NCI-H146 (cell line): ENCODE measurements around the gene RCE1.
A peak's percentile ranks its signal among the peaks of the same experiment; 100 is the strongest.

ENCODE experiments used
- DNase-seq: peaks from one replicate; lab custom pipeline; 2025; lab: John Stamatoyannopoulos, UW

RCE1 gene

DNA sequence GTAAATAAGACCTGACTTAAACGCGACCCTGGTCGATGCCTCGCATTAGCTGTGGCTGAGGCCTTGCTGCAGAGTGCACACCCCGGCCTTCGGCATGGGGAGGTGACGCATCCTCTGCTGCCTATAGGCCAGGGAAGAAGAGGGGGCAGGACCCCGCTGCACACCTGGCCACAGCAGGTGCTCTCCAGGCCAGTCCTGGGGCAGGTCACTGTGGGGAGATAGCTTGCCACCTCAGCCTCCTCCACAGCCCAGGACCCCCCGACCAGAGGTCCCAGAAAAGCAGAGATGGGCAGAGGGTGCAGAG, 26.3 kb downstream of the RCE1 start:
- DNase-seq: no peak

DNA sequence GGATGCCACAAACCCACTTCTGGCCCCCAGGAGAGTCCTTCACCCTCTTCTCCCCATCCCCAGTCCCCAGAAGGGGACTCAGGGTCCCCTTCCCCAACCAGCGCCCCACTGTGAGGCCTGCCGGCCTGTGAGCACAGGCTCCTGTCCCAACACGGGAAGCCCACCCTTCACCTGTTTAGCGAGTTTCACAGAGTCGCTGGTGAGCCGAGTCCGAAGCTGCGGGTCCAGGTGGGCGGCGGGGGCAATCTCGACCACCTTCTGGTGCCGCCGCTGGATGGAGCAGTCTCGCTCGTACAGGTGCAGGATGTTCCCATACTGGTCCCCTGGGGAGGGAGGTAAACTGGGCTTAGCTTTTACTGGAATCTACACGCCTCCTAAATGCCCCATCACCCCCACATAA, 26.9 kb downstream of the RCE1 start:
- DNase-seq: no peak

DNA sequence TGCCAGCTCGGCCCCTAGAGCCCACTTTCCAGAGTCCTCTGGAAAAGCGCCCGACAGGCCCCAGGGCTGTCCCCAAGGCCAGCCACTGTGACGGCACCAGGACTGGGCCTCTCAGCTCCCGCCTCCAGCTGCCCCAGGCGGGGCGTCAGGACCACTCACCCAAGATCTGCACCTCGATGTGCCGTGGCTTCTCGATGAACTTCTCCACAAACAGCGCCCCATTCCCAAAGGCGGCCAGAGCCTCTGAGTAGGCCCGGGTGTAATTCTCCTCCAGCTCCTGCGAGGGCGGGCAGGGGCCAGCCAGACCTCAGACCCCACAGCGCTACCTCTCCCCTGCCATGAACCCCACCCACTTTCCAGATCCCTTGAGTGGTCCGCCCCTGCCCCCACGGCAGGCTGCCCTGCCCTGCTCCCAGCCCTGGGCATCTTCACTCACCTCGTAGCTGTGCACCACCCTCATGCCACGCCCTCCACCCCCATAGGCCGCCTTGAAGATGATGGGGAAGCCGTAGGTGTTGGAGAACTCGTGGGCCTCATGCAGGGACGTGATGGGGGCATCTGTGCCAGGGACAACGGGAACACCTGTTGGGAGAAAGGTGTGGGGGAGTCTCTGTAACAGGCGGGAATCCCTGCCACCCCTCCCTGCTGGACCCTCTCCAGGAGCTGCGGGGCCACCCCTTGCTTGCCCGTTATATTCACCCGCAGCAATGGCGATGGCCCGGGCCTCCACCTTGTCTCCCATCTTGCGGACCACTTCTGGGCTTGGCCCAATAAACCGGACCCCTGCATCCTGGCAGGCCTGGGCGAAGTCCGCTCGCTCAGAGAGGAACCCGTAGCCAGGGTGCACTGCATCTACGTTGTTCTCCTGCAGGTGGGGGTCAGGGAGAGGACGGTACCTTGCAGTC, 27.6 kb downstream of the RCE1 start:
- DNase-seq: no peak

DNA sequence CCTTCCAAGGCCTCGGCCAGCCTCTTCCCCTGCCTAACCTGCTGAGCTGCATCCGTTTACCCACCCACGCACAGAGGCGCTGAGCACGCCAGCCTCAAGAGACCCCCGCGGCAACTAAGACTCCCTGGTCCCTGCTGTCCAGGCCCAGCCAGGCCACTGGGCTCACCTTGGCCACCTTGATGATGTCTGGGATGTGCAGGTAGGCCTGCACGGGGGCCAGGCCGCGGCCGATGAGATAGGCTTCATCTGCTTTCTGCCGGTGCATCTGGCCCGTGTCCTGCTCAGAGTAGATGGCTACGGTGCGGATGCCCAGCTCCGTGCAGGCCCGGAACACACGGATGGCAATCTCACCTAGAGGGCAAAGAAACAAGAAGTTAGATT, 28.3 kb downstream of the RCE1 start:
- no peak for DNase-seq

DNA sequence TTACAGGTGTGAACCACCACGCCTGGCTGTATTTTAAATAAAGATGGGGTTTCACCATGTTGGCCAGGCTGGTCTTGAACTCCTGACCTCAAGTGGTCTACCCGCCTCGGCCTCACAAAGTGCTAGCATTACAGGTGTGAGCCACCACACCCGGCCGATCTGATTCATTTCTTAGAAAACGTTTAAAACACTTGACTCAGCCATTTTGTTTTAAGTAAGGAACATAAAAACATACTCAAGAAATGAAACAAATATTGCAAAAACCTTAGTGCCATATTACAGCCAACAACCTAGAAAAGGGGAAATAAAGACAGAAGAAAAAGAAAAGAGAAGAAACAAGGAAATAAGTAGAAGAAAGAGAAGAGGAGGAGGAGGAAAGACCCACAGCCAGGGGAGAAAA, 31.0 kb downstream of the RCE1 start:
- no peak for DNase-seq

DNA sequence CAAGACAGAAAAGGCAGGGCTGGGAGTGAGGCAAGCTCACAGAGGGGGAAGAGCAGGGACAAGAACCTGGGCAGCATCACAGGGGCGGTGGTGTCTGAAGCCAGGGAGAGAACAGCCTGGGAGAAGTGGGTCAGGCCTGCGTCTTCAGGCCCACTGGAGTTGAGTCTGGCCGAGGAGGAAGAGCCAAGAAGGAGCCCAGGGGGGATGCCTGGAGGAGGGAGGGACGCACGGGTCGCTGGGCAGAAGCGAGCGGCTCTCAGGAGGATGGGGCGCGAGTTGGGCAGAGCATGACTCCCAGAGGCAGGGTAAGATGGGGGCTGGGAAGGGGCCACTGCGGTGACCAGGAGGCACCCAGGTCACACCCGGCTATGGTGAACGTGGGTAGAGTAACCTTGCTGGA, 32.1 kb downstream of the RCE1 start:
- no peak for DNase-seq

DNA sequence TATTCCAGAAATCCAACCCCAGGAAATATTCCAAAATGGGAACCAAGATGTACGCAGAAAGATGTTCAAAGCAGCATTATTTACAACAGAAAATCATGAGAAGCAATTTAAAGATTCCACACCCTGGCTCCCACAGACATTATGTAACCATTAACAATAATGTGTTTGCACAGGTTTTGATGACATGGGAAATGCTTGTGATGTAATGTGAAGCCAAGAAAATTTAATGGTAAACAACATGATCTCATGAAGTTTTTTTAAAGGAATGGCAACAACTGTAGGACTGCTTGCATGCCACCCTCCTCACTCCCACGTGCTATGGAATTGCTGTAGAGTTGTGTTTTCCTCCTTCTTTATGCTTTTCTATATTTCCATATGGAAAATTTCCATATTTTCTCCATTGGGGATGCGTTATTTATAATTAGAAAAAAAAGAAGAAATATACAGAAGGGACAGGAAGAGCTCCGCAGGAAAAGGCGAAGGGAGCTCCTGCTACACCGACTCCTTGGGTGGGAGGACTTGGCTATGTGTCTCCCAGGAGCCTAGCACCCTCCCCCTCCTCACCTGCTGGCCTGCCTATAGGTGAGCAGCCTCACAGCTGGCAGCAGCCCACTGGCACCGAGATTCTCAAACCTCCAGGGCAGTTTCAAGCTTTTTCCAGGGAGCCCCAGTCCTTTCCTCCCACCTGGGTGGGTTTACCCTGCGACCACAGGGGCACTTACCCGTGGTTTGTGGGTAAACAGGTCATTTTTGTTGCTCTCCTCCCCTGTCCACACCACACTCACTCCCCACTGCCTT, 34.5 kb downstream of the RCE1 start:
- no peak for DNase-seq

DNA sequence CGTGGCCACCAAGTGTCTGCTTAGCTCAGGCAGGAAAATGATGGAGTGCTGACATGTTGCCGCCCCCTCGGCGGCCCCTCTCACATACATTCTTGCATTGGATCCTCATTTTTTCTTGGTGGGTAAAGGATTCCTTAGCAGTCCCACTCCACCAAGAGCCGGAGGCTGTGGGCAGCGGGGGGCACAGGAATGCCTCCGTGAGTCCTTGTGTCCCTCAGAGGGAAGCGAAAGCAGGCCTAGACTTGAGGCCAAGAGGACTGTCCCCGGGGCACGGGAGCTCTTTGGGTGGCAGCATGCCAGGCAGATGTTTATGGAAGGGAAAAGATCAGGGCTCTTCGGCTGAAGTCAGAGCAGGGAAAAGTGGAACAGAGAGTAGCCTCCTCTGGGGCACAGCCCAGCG, 35.2 kb downstream of the RCE1 start:
- DNase-seq: no peak

DNA sequence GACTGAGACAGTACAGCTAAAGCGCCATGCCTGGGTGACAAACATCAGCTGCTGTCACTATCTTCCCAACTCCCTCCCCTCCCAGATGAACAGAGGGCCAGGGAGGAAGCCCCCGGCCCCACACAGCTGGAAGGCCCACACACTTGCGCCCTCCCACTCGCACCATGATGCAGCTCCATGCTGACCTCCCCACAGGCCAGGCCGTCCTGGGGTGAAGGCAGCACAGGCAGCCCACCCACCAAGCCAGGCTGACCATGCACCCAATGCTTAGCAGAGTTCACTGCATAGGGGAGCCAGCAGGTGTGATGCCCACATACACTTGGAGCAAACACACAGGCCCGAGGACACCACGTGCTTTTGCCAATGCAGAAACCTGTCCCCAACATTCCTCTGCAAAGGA, 35.8 kb downstream of the RCE1 start:
- no peak for DNase-seq

DNA sequence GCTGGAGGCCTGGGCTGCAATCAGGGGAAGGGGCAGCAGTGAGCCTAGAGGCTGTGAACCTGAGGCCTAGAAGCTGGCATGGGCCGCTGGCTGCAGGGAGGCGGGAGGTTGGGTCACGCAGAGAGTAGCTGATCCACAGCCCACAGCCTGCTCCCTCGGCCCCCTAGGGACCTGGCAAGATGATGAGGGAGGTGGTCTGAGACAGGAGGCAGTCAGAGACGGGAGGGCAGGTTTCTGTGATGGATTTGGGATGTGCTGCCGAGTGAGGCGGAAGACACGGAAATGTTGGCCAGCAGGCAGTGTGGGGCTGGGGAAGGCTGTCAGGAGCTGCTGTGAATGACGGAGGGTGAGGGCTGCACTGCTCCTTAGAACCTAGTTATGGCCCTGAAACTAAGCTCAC, 36.3 kb downstream of the RCE1 start:
- no peak for DNase-seq

DNA sequence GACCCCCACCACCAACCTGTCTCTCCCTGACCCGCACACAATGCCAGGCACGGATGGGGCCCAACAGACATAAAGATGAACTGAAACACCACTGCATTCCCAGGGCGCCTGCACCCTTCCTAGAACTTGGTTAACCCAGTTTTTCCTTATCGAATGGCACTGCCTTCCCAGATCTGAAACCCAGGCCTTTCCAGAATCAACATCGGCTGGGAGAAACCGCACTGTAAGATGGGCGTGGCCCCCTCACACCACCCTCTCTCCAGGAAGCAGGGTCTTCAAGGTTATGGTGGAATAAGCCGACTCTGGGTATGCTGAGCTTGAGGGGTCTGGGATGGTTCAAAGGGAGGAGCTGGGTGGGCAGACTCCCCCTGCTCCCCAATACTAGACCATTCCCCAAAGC, 36.8 kb downstream of the RCE1 start:
- DNase-seq: no peak

DNA sequence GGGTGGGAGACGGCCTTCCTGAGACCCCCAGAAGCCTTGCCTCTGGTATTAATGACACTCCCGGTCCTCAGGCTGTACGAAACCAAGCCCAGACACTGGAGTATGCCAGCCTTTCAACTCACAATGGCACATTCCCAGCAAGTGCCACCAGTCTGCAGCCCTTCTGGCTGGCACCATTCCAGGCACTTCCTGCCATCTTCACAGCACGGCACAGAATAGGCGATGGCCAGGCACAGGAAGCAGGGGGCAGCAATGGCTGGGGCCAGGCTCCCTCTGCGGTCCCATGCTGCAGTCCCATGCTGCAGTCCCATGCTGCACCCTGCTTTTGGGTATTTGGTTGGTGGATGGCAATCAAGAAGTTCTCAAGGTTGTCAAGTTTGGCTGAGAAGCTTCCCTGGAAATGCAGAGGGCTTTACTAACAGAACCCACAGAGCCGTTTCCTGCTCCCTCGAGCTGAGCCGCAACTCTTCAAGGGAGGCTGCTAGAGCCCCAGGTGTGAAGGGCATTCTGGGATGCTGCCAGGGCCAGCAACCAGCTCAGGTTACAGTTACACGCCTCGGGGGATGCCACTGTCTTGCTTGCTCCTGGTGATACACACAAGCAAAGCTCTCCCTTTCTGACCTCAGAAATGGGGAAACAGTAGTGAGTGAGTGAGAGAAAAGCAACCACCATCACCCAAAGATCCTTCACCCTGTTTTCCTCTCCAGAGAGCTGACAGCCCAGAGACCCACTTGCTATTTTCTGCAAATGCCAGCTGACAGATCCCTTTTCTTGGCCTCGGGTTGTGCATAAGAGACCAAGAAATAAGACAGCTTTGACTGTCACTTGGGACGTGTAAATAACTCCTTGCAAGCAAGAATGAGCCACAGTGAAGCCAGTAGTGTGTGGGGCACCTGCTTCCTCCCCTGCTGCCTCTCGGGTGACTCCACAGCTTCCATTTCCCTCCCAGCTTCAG, 37.5 kb downstream of the RCE1 start:
- DNase-seq: peak; percentile 73

DNA sequence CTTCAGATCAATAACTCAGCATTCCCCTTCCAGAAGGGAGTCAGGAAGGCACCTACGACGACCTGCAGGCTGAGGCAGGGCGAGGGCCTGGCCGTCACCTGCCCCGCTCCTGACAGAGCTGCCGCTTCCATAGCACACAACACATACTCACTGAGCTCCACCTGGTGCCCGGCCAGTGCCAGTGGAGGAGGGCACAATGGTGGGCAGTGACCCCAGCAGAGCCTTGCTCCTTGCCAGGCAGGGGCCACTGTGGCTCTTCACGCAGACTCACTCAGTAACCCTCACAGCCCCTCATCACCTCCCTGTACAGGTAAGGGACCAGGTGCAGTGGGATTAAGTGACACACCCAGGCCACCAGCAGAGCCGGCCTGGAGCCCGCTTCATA, 38.2 kb downstream of the RCE1 start:
- DNase-seq: no peak

DNA sequence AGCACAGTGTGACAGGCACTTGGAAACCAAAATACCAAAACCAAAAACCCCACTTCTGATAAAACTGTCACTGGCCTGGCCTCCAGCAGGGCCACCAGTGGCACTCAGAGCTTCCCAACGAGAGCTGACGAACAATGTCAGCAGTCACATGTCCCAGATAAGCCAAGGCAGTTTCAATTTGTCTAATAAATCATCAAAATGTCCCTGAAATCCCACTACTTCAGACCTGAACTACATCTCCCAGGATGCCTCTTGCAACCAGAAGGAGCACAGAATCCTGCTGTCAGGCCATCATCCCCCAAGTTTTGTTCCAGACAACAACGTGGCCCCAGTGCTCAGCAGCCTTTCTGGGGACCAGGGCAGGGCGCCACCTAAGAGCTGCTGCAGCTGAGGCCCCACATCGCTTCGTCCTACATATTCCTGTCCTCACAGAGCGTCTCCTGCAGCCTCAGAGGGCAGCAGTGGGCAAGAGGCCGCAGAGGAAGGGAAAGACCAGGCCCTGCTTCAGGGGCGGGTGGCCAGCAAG, 38.7 kb downstream of the RCE1 start:
- DNase-seq: no peak

DNA sequence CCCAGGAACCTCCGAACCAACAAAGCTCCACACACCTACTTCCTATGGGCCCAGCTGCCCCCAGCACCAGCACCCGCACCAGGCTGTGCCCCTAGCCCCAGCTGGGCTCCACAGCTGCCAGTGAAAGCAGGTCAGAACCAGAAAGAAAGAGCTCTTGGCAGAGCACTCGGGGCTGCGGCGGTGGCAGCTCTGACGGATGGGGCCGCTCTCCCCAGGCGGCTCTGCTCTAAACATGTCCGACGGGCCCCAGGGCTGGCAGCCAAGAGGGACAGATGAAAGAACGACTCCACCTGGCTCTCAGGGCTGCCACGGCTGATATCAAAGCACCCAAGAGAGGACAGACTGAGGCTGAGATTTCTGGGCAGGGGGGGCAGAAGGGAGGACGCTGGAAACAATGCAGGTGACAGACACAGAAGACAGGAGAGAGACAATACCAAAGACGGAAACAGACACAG, 39.3 kb downstream of the RCE1 start:
- peak; percentile 79 for DNase-seq

DNA sequence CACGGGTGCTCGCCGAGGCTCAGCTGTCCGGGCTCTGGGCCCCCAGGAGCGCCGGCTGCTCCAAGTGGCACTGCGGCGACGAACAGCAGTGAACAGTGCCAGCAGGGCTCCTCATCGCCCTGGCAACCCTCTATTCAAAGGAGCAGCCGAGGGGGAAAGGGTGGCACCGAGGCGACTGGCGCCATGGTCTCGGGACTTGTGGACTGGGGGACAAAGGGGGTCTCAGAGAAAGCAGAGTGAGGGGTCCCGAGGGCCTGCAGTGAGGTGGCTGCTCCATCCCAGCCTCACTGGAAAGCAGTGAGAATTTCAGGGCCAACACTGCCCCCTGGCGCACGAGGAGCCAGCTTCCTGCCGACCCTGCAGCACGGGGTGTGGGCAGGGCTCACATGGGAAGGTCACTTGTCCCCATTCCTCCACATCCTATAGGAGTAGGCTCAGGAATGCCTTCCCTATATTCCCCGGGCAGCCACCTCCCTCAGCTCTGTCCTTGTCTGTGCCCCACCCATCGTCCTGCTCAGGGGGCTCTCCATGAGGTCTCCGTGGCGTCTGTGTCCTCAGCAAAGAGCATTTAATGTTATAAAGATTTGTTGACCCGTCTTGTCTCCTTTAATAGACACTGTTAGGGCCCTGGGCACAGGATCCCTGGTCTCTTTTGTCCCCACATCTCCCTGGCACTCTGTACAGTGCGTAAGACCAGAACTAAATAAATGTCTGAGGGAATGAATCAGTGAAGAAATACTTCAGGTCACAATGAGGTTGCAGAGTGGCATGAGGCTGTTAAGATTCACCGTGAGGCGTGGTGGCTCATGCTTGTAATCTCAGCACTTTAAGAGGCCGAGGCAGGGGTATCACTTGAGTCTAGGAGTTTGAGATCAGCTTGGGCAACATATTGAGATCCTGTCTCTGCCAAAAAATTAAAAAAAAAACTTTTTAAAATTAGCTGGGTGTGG, 40.0 kb downstream of the RCE1 start:
- peak; percentile 79 for DNase-seq

DNA sequence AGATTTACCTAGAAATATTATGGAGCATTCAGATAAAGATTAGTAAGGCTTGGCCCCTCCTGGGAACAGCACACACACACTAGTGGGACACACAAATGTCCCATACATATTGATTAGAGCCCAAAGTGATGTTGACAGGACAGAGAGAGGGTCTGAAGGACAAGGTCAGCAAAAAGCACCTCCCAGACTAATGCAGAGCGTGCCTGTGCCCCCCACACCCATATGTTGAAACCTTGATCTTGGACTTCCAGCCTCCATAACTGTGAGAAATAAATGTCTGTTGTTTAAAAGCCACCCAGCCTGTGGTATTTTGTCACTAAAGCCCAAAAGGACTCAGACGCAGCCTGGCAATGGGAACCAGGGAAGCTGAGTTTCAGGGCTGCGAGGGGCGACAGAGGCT, 41.2 kb downstream of the RCE1 start:
- no peak for DNase-seq

DNA sequence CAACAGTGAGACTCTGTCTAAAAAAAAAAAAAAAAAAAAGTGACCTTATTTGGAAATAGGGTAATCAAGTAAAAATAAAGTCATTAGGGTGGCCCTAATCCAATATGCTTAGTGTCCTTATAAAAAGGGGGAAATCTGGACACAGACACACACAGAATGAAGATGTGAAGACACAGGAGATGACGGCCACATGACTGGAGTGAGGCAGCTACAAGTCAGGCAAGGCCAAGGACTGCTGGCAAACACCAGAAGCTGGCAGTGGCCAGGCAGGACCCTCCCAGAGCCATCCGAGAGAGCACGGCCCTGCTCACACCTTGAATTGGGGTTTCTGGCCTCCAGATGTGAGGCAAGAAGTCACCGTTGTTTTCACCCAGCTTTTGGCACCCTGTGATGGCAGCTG, 42.2 kb downstream of the RCE1 start:
- no peak for DNase-seq

DNA sequence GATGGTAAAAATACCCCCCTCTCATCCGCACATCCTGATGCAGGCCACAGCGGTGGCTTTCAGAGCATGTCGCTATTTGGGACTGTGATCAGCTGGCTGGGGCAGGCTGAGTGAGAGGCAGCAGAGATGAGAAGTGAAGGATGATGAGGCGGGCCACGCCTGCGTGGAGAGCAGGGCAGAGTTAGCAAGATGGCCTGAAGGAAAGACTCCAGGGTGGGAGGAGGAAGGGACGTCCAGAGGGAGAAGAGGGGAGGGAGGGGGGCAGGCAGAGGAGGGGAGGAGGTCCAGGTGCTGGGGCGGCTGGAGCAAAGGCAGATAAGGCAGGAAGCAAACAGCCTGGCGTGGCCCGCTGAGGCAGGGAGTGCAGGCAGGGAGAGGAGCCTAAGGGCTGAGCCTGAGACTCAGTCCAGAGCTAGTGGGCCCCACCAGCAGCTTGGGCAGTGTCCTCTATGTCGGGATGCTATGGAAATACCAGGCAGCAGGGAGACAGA, 42.8 kb downstream of the RCE1 start:
- no peak for DNase-seq

DNA sequence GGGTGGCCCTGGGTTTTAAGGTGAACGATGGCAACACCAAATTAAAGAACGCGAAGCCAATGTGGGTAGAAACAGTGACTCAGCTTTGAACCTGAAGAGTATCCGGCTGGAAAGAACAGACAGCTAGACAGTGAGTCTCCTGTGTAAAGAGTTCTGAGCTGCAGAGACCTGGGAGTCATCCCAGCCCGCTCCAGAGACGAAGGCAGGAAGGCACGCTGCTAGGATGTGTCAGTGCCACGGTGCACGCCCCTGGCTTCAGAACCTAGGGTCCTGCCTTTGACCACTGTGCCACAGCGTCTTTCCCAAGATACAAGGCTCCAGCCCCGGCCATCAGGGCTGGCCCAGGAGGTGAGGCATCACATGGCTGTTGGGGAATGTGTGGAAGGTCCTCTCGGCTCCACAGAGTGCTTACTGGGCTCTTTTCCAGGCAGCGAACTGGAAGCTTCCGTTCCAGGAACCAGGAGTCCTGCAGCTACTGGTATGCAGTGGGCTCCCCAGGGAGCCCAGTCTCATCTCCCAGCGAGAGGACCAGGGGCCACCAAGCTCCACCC, 43.5 kb downstream of the RCE1 start:
- DNase-seq: no peak

DNA sequence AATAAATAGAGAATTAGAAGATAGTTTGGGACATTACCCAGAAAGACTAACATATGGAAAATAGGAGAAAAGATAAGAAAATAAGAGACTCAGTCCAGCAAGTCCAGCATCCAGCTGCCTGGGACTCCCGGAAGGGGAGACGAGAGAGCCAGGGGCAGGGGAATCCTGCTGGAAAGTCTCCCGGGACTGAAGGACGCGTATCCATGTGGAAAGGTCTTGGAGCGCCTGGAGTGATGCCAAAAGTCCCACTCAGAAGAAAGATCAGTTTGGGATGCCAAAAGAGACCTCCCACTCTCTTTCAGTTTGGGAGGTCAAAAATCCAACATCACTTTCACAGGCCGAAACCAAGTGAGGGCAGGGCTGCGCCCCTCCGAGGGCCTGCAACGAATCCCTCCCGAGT, 44.3 kb downstream of the RCE1 start:
- DNase-seq: no peak
